ENCODE measurements around the gene CDSN.

The CDSN gene

DNA sequence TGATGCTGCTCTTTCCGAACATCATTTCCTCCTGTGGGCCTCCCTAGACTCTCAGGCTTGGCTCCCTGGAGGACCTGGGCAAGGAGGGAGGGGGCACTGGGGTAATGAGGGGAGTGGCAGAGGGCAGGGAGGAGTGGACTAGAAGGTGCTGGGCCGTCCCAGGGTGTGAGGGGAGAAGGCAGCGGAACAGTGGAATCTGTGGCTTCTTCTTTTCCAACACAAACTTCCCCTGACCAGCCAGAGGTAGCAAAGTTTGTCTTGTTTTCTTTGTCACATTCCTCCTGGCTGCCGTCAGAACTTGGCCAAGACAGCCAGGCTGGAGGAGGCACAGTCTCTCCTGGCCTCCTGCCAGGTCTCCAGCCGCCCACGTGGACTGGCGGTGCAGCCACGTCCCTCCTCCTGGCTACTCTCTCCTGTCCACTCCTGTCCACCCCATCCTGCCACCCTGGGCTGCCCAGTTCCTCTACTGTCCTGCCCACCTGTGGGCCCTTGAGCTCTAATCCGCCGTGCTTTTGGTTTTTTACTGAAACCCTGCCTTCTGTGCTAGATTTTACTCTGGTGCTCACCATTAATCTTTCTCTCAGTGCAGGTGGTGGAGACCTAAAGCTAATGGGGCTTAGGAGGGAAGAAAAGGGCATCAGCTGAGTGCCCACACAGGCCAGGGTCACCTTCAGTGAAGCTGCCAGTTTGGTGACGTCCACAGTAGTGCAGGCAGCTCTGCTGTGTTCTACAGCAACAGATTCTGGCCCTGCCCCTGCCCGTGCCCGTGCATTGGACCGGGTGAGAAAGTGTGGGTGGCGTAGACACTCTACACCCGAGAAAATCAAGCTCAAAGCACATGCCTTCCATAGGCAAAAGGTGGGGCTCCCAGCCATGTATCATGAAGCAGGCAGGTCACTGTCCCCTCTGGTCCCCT lies 2.8 kb upstream of the CDSN start:
- TF ChIP-seq SIN3A (IDR thresholded peaks at IDR 0.05; ENCODE audit: borderline replicate concordance, insufficient read depth, low read length) (no peak), POLR2AphosphoS5 (IDR thresholded peaks at IDR 0.05; ENCODE audit: low read depth, low read length) (no peak), TAF1 (IDR thresholded peaks at IDR 0.05; ENCODE audit: borderline replicate concordance, insufficient read depth, low read length) (no peak), FOXP2 (optimal IDR thresholded peaks at IDR 0.05; ENCODE audit: borderline replicate concordance, extremely low read depth, extremely low read length, insufficient read depth) (no peak)
- TF ChIP-seq, protein P1, sequence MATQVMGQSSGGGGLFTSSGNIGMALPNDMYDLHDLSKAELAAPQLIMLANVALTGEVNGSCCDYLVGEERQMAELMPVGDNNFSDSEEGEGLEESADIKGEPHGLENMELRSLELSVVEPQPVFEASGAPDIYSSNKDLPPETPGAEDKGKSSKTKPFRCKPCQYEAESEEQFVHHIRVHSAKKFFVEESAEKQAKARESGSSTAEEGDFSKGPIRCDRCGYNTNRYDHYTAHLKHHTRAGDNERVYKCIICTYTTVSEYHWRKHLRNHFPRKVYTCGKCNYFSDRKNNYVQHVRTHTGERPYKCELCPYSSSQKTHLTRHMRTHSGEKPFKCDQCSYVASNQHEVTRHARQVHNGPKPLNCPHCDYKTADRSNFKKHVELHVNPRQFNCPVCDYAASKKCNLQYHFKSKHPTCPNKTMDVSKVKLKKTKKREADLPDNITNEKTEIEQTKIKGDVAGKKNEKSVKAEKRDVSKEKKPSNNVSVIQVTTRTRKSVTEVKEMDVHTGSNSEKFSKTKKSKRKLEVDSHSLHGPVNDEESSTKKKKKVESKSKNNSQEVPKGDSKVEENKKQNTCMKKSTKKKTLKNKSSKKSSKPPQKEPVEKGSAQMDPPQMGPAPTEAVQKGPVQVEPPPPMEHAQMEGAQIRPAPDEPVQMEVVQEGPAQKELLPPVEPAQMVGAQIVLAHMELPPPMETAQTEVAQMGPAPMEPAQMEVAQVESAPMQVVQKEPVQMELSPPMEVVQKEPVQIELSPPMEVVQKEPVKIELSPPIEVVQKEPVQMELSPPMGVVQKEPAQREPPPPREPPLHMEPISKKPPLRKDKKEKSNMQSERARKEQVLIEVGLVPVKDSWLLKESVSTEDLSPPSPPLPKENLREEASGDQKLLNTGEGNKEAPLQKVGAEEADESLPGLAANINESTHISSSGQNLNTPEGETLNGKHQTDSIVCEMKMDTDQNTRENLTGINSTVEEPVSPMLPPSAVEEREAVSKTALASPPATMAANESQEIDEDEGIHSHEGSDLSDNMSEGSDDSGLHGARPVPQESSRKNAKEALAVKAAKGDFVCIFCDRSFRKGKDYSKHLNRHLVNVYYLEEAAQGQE (IDR thresholded peaks at IDR 0.05; ENCODE audit: insufficient read depth in 1 of 2, low read depth in 2 of 2, low read length in 2 of 2): no peak

- TF ChIP-seq SIN3A (IDR thresholded peaks at IDR 0.05; ENCODE audit: borderline replicate concordance, insufficient read depth, low read length) (no peak), FOXP2 (optimal IDR thresholded peaks at IDR 0.05; ENCODE audit: borderline replicate concordance, extremely low read depth, extremely low read length, insufficient read depth) (no peak), TAF1 (IDR thresholded peaks at IDR 0.05; ENCODE audit: borderline replicate concordance, insufficient read depth, low read length) (no peak), POLR2AphosphoS5 (IDR thresholded peaks at IDR 0.05; ENCODE audit: low read depth, low read length) (no peak)
- TF ChIP-seq, protein P1 (IDR thresholded peaks at IDR 0.05; ENCODE audit: insufficient read depth in 1 of 2, low read depth in 2 of 2, low read length in 2 of 2): no peak
These were observed 1.0 kb upstream of the CDSN start for GRCh38 chr6:31121131-31121790.

GRCh38 chr6:31118178-31118577 lies 2.1 kb downstream of the CDSN start:
- TF ChIP-seq FOXP2 (optimal IDR thresholded peaks at IDR 0.05; ENCODE audit: borderline replicate concordance, extremely low read depth, extremely low read length, insufficient read depth) (no peak), POLR2AphosphoS5 (IDR thresholded peaks at IDR 0.05; ENCODE audit: low read depth, low read length) (no peak), SIN3A (IDR thresholded peaks at IDR 0.05; ENCODE audit: borderline replicate concordance, insufficient read depth, low read length) (no peak), TAF1 (IDR thresholded peaks at IDR 0.05; ENCODE audit: borderline replicate concordance, insufficient read depth, low read length) (no peak)
- TF ChIP-seq, protein P1 (IDR thresholded peaks at IDR 0.05; ENCODE audit: insufficient read depth in 1 of 2, low read depth in 2 of 2, low read length in 2 of 2): no peak

DNA sequence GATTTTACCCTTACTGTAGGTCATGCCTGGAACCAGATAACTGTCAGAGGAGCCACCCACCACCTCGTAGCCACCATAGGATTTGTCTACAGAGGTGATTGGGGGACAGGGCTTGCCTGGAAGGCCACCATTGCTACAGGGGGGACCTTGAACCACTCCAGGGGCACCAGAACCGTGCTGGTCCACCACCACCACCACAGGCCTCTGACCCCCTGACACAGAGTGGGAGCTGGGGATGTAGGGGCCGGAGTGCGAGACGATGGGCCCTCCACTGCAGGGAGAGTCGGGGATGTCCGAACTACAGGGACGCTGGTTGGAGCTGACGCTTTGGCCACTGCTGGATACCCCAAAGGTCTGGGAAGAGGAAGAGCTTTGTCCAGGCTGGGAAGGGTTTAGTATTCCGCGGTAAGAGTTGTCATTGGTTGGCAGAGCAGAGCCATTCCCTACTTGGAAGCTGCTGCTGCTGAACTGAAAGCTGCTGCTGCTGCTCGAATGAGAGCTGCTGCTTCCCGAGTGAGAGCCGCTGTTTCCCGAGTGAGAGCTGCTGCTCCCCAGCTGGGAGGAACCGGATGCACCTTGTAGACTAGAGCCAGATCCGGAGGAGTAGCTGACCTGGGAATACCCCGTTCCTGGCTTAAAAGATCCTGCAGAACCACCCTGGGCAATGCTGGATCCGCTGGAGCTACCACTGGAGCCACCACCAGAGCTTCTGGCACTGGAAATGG lies 3.4 kb downstream of the CDSN start:
- TF ChIP-seq POLR2AphosphoS5 (IDR thresholded peaks at IDR 0.05; ENCODE audit: low read depth, low read length): no peak
- peak; percentile 32; the same call in 1 of the 2 replicates for TF ChIP-seq TAF1 (IDR thresholded peaks at IDR 0.05; ENCODE audit: borderline replicate concordance, insufficient read depth, low read length)
- TF ChIP-seq, protein P1 (IDR thresholded peaks at IDR 0.05; ENCODE audit: insufficient read depth in 1 of 2, low read depth in 2 of 2, low read length in 2 of 2): no peak
- TF ChIP-seq FOXP2 (optimal IDR thresholded peaks at IDR 0.05; ENCODE audit: borderline replicate concordance, extremely low read depth, extremely low read length, insufficient read depth): no peak
- TF ChIP-seq SIN3A (IDR thresholded peaks at IDR 0.05; ENCODE audit: borderline replicate concordance, insufficient read depth, low read length): no peak

All from PFSK-1 (cell line).